GM18517 (cell line): ENCODE results near the gene RFX4.
"Not testable (repeated sequence)": the region's sequence is repeated elsewhere in the genome, so short reads cannot be mapped to it uniquely, and the experiment has no call there.

Experiments used
- ATAC-seq: cut with Tn5 transposase; IDR thresholded peaks from one replicate; pipeline ENCODE4 v1.9.1; 2021; ENCODE audit warnings: mild to moderate bottlenecking, moderate library complexity; ENCODE audit not compliant: unreplicated experiment

The RFX4 gene

DNA sequence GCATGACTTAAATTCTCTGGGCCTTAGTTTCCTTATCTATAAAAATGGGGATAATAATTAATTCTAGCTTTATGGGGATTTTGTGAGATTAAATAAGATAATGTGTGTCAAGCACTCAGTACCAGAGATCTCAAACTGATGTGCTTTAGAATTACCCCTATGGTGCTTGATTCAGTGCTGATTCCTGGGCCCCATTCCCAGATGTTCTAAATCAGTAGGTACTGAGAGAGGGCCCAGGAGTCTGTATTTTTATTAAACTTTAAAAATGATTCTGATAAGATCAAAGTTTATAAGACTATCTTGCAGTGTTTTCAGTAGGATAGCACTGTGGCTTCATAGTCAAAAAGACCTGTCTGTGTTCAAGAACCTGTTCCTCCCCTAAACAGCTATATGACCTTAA lies 102.6 kb downstream of the RFX4 start:
- no peak for ATAC-seq

- ATAC-seq: no peak
Observed at GRCh38 chr12:106687672-106688071, 104.9 kb downstream of the RFX4 start.

DNA sequence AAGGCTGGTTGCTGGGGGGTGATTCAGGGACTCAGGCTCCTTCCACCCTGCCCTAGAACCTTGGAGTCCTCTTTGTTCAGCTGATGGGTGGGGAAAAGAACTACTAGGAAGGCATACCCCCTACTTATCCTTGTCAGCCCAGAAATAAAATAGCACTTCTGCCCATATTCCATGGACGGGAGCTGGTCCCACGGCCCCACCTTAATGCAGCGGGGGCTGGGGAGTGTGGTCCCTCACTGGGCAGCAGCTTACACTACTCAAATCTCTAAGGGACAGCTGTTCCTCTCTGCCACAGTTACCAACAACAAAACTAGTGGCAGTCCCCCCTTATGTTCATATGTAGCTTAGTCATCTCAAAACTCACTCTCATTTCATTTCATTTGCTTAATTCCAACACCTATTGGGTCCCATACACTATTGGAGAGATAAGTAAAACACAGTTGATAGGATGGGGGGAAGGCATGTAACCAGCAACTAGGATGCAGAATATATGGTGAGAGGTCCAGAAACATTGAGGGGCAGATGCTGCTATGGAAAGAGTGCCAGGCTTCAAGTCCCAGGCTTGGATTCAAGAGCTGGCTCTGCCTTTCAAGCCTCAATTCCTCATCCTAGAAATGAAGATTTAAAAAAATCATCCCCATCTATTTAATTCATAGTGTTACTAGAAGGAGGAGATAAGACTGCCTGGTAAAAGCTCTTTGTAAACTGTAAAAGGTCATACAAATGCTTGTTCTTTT lies 107.9 kb downstream of the RFX4 start:
- ATAC-seq: no peak

- ATAC-seq: not testable (repeated sequence)
Observed at GRCh38 chr12:106692033-106692432, 109.2 kb downstream of the RFX4 start.

DNA sequence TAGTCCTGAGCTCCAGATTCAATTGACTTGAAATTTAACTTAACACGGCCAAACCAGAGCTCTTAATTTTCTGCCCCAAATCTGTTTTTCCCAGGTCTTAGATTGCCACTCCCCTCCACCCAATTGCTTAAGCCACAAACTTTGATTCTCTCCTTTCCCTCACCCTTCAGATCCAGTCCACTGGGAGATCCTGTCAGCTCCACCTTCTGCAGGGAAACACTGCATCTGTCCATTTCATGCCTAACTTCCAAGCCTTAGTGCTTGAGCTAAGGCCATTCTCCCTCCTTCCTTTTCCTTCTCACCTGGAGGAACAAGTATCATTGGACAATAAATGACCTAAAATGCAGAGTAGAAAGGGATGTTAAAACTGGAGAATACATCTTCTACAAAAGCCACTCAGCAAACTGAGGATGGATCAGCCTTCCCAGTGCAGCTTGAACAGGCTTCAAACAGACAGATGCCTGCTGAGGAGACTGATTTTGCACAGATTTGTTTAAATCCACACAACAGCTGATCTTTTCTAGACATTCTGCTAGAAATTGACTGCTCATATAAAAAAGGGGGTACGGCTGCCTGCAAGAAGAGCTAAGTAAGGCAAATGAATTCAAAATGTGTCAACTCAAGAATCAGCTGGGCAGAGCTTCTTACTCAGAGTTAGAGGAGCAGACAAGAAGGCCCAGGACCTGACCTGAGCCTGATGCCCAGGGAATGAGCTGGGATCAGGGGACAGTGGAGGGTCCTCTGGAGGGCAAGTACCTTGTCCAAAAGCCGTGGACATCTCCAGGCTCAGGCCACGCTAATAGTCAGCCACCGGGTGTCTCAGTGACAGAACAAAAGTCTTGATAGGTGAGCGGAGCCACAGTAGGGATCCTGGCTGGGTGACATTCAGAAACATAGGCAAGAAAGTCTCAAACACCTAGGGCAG lies 110.4 kb downstream of the RFX4 start:
- ATAC-seq: no peak

- ATAC-seq: no peak
Observed at GRCh38 chr12:106696071-106696470, 113.3 kb downstream of the RFX4 start.

- ATAC-seq: no peak
Observed at GRCh38 chr12:106696681-106697417, 114.0 kb downstream of the RFX4 start.

- ATAC-seq: no peak
Observed at GRCh38 chr12:106704081-106704480, 121.3 kb downstream of the RFX4 start.

- ATAC-seq: no peak
Observed at GRCh38 chr12:106705971-106706370, 123.2 kb downstream of the RFX4 start.

- no peak for ATAC-seq
Observed at GRCh38 chr12:106709068-106709511, 126.3 kb downstream of the RFX4 start.

DNA sequence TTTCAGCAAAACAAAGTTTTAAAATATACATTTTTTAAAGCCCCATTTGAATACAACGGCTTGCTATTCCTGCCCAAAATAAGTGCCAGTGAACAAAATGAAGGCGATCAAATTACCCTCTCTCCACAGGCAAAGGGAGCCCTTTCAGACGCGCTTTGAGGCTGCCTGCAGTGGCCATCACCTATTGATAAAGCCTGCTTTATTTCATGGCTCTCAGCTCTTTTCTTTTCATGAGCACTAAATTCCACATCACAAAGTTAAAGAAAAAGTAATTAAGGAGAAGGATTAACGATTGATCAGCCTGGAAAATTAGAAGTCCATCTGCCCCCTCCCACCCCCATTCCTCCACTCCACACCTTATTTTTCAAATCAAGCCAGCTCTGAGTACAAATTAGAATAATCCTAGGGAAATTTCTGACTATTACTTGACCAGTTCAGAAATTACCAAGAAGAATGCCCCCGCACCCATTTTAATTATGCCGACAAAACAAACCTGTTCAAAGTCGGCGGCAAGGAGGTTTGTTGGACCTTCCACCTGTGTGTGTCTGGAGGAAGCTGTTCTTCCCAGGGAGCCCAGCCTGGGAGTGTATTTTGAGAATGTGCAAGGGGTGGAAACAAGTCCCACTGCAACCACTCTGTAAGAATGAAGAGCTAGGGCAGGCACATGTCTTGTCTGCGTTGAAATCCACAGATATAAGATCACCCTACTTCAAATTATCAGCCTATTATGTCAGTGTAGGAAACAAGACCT lies 127.5 kb downstream of the RFX4 start:
- no peak for ATAC-seq

DNA sequence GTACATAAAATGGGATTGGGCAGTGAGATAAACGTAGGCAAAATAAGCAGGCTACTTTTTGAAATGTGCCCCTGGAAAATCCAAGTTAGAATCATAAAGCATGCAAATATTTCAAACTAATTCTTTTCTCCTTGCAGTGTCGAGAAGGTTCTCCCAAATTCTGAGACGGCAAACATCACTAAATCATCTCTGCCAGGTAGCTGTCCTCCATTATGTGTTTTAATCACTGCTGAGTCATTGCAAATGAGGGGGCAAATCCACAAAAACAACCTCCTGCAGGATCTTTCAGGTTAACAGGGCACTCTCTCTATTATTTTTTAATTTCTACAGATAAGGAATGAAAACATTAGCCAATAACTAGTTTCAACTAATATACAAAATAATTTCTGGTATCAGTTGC lies 128.5 kb downstream of the RFX4 start:
- no peak for ATAC-seq

DNA sequence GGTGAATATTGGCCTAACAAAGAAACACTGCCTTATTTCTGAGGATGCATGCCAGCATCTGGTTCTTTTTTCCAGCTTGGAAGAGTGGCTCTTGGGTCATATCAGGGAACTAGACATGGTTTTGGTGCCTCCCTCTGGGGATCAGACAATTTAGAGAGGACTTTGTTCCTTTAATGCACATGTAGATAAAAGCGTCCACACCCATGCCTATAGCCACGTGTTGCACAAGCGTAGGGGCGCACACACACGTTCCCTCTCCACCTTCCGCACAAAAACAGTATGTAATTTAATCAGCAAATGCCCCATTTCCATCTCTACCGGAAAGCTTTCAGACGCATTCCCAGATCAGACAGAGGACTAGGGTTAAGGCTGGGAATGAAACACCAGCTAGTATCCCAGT lies 130.0 kb downstream of the RFX4 start:
- no peak for ATAC-seq

GRCh38 chr12:106714926-106715325 lies 132.1 kb downstream of the RFX4 start:
- no peak for ATAC-seq

DNA sequence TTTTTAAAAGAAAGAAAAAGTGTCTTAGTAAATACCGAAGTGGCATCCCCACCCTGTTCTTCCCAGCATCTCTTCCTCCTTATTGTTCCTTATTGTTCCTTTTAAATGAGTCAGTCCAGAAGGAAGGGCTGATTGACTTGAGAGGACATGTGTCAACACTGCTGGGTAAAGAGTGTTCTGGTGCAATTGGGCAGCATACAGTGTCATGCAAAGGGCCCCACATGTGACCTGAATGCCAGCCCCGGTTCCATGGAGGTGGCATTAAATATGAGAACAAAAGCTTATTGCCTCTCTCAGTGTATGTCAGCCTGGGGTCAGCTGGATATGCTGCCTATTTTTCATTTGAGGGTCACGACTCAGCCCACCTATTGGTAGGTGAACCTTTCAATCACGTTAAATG lies 132.8 kb downstream of the RFX4 start:
- ATAC-seq: no peak

DNA sequence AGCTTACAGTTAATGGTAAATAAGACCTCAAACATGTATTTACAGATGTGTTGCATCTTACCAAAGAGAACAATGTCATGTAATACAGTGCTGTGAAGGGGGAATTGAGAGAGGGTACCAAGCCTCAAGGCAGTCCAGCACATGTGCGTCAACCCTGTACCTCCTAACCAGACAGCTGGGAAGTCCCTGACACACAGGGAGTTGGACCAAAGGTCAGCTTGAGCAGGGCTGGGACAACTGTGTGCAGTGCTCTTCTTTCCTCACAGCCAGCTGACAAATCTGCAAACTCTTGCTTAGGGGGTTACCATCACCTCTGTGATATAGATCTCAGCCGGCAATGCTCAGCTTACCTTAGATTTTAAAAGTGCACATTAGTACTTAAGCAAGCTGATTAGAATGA lies 134.9 kb downstream of the RFX4 start:
- ATAC-seq: no peak

GRCh38 chr12:106719879-106720278 lies 137.1 kb downstream of the RFX4 start:
- ATAC-seq: no peak

- ATAC-seq: no peak
Observed at GRCh38 chr12:106720696-106721095, 137.9 kb downstream of the RFX4 start.

GRCh38 chr12:106721915-106722314 lies 139.1 kb downstream of the RFX4 start:
- ATAC-seq: no peak

GRCh38 chr12:106722837-106723236 lies 140.0 kb downstream of the RFX4 start:
- no peak for ATAC-seq

DNA sequence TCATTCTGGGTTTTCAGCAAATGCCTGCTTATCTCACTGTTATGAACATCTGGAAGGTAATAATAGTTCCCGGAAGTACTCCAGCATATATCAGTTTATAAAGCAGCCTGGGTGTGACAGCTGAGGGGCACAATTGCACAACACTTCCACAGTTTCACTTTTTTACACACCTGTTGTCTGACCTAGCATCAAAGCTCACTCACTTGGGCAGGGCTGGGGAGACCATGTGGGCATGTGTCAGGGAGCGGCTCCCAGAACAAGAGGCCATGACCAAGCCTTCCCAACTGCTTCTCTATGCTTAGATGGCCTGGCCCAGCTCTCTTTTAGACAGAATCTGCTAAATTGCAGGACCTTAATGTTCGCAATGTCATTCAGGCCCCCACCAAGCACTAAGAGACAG lies 140.6 kb downstream of the RFX4 start:
- ATAC-seq: no peak
